CD8-positive, alpha-beta memory T cell (primary cell): ENCODE data around the gene LPP. TPM values are rescaled to one million over a fixed set of nuclear protein-coding genes. Genes with fewer than 3 reads are reported as not detected.

ENCODE experiments used
- CTCF ChIA-PET: fragments of 350-600 bp; sonication (Branson Sonifier 250); formaldehyde crosslinking; loops from one replicate; lab custom pipeline; 2021; ENCODE audit warnings: antibody characterized with exemption; lab: Charles Lee
- POLR2A ChIA-PET: fragments of 350-600 bp; sonication (Branson Sonifier 250); formaldehyde crosslinking; loops from one replicate; lab custom pipeline; 2021; ENCODE audit warnings: antibody characterized with exemption; lab: Charles Lee
- DNase-seq, 5 donors: peaks; one replicate each; pipeline versions ENCODE4 v3.0.0 to v3.0.0-alpha.2; 2020 to 2022; ENCODE audit warnings: mixed read lengths in 1 of 5
- H3K27ac ChIP-seq: one replicate; pipeline ENCODE4 v1.7.0; 2013; ENCODE audit warnings: low read depth, mild to moderate bottlenecking, low read length, moderate library complexity
- H3K27me3 ChIP-seq: 2 replicates; pipeline ENCODE4 v1.7.0; 2013; ENCODE audit warnings: low read length, mild to moderate bottlenecking; ENCODE audit not compliant: insufficient read depth, poor library complexity, severe bottlenecking
- H3K36me3 ChIP-seq: 2 replicates; pipeline ENCODE4 v1.7.0; 2013; ENCODE audit warnings: mild to moderate bottlenecking, low read length, moderate library complexity; ENCODE audit not compliant: insufficient read depth
- H3K4me1 ChIP-seq: 2 replicates; pipeline ENCODE4 v1.7.0; 2013; ENCODE audit warnings: mild to moderate bottlenecking, low read length, moderate library complexity; ENCODE audit not compliant: insufficient read depth
- H3K4me3 ChIP-seq: 2 replicates; pipeline ENCODE4 v1.7.0; 2013; ENCODE audit warnings: mild to moderate bottlenecking, low read length
- H3K9me3 ChIP-seq: 2 replicates; pipeline ENCODE4 v1.7.0; 2013; ENCODE audit warnings: mild to moderate bottlenecking, low read length
- H3K27ac Mint-ChIP-seq, 8 donors: one replicate each; pipeline ENCODE4 v1.8.0; 2020 to 2021; ENCODE audit warnings: mixed read lengths in 8 of 8, mild to moderate bottlenecking in 6 of 8, inconsistent platforms in 3 of 8, moderate library complexity in 3 of 8
- H3K27me3 Mint-ChIP-seq, 2 donors: one replicate each; pipeline ENCODE4 v1.8.0; 2020 to 2021; ENCODE audit warnings: mixed read lengths in 2 of 2, mild to moderate bottlenecking in 1 of 2, moderate library complexity in 1 of 2
- H3K36me3 Mint-ChIP-seq, 3 donors: one replicate each; pipeline ENCODE4 v1.8.0; 2020 to 2021; ENCODE audit warnings: mixed read lengths in 3 of 3, inconsistent platforms in 1 of 3, mild to moderate bottlenecking in 1 of 3
- H3K4me1 Mint-ChIP-seq, 3 donors: one replicate each; pipeline ENCODE4 v1.8.0; 2020 to 2021; ENCODE audit warnings: mixed read lengths in 3 of 3, inconsistent platforms in 1 of 3, mild to moderate bottlenecking in 1 of 3
- H3K4me3 Mint-ChIP-seq, 7 donors: one replicate each; pipeline ENCODE4 v1.8.0; 2020 to 2021; ENCODE audit warnings: mixed read lengths in 7 of 7, mild to moderate bottlenecking in 6 of 7, moderate library complexity in 4 of 7, inconsistent platforms in 2 of 7
- H3K9me3 Mint-ChIP-seq, 5 donors: one replicate each; pipeline ENCODE4 v1.8.0; 2020 to 2022; ENCODE audit warnings: mixed read lengths in 5 of 5, mild to moderate bottlenecking in 3 of 5, moderate library complexity in 2 of 5, inconsistent platforms in 1 of 5
- polyA plus RNA-seq: library from polyadenylated mRNA; unstranded; fragments of 300-500 nt; fragmentation: Illumina TruSeq; gene quantifications from one replicate; pipeline ENCODE4 v1.2.3, GENCODE V29; 2021
- total RNA-seq, 2 experiments: library from RNA; stranded (reverse); gene quantifications; one replicate each; pipeline ENCODE4 v1.2.3, GENCODE V29; 2021

The LPP gene
- total and polyA plus RNA-seq, 3 experiments from 2014 or later: 13.4 to 23.5 (median 18.0) TPM

DNA sequence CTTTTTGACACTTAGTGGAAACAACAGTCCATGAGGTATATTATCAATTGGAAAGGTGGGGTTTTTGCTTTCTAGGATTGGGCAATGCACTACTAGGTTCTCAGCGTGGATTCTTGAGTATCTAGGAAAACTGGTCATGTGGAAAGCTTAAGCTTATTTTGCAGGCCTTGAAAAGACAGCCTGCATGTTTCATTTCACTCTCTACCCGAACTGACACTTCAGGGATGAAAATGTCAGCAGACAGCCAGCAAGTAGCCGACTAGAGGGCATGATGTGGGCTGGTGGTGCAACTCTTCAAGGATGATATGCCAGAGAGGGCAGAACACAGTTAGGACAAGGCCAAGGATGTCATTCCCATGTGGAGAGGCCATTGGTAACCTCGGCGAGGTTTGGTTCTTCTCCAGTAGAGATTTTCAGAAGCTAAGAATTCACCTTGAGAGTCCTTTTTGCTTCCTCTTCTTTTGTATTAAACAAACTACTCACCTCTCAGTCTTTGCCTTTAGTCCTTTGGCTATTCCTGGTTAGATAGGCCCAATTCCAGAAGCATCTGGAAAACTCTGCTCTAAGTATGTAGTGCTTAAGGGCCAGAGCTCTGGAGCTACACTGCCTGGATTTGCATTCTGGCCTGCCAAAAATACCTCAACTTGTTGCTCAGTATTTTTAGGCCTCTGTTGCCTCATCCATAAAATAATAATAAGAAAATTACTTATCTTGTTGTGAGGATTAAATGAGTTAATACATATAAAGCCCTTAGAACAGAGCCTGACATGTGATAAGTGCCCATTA, 17.9 kb downstream of the LPP start:
- Histone ChIP-seq H3K4me1 (peaks cover 17% of the 10 kb centered on the region), H3K27ac (no peak overlapping the region), H3K9me3 (no peaks in the 10 kb centered on the region), H3K36me3 (no peaks in the 10 kb centered on the region), H3K4me3 (no peak overlapping the region), H3K27me3 (no peaks in the 10 kb centered on the region)
- ChIA-PET POLR2A (interaction anchor here (1.1 kb wide), 1 partner anchor 18 kb away, joined by 4 read pairs; no protein-coding TSS in a partner anchor), CTCF (interaction anchor here (1.6 kb wide), 1 partner anchor 18 kb away, joined by 3 read pairs; no protein-coding TSS in a partner anchor)
- no peak overlapping the region for H3K4me3 Mint-ChIP-seq
- no peaks in the 10 kb centered on the region for H3K9me3 Mint-ChIP-seq
- H3K27ac Mint-ChIP-seq: peak overlapping the region in 2 of 8 donors; percentile 31 to 83
- H3K4me1 Mint-ChIP-seq: peaks cover 41 to 43% (median 42%) of the 10 kb centered on the region in 3 donors
- H3K27me3 Mint-ChIP-seq: no peaks in the 10 kb centered on the region
- H3K36me3 Mint-ChIP-seq: peaks cover 4 to 12% (median 4%) of the 10 kb centered on the region in 3 donors
- no peak for DNase-seq

GRCh38 chr3:188174317-188175044, 20.5 kb downstream of the LPP start:
- Histone ChIP-seq H3K27me3 (no peaks in the 10 kb centered on the region), H3K9me3 (no peaks in the 10 kb centered on the region), H3K4me3 (no peak overlapping the region), H3K4me1 (peaks cover 26% of the 10 kb centered on the region), H3K36me3 (no peaks in the 10 kb centered on the region), H3K27ac (no peak overlapping the region)
- no peaks in the 10 kb centered on the region for H3K9me3 Mint-ChIP-seq
- H3K4me3 Mint-ChIP-seq: no peak overlapping the region
- CTCF ChIA-PET: no interaction called here
- no peak for DNase-seq
- peaks cover 4 to 14% (median 14%) of the 10 kb centered on the region in 3 donors for H3K36me3 Mint-ChIP-seq
- H3K4me1 Mint-ChIP-seq: peaks cover 59 to 66% (median 64%) of the 10 kb centered on the region in 3 donors
- H3K27ac Mint-ChIP-seq: peak overlapping the region in 2 of 8 donors; percentile 71 to 84
- H3K27me3 Mint-ChIP-seq: no peaks in the 10 kb centered on the region
- POLR2A ChIA-PET: no interaction called here

- peaks cover 44 to 57% (median 53%) of the 10 kb centered on the region in 3 donors for H3K4me1 Mint-ChIP-seq
- H3K36me3 Mint-ChIP-seq: peaks cover 4 to 20% (median 20%) of the 10 kb centered on the region in 3 donors
- no peaks in the 10 kb centered on the region for H3K9me3 Mint-ChIP-seq
- Histone ChIP-seq H3K9me3 (no peaks in the 10 kb centered on the region), H3K27me3 (no peaks in the 10 kb centered on the region), H3K4me1 (peaks cover 16% of the 10 kb centered on the region), H3K27ac (no peak overlapping the region), H3K36me3 (no peaks in the 10 kb centered on the region), H3K4me3 (no peak overlapping the region)
- no peak overlapping the region for H3K4me3 Mint-ChIP-seq
- ChIA-PET POLR2A (interaction anchor here (0.6 kb wide), 1 partner anchor 23 kb away, joined by 3 read pairs; no protein-coding TSS in a partner anchor), CTCF (no interaction called here)
- no peaks in the 10 kb centered on the region for H3K27me3 Mint-ChIP-seq
- peak overlapping the region in 1 of 8 donors; percentile 30 for H3K27ac Mint-ChIP-seq
- DNase-seq: no peak
Measured at GRCh38 chr3:188176476-188176875, 22.5 kb downstream of the LPP start.

- CTCF ChIA-PET: no interaction called here
- Histone ChIP-seq H3K9me3 (no peaks in the 10 kb centered on the region), H3K27me3 (no peaks in the 10 kb centered on the region), H3K4me3 (no peak overlapping the region), H3K27ac (no peak overlapping the region), H3K4me1 (peaks cover 16% of the 10 kb centered on the region), H3K36me3 (no peaks in the 10 kb centered on the region)
- Mint-ChIP-seq H3K4me3 (no peak overlapping the region), H3K27me3 (no peaks in the 10 kb centered on the region), H3K27ac (peak overlapping the region in 2 of 8 donors; percentile 1 to 43), H3K36me3 (peaks cover 4 to 22% (median 20%) of the 10 kb centered on the region in 3 donors), H3K4me1 (peaks cover 44 to 57% (median 53%) of the 10 kb centered on the region in 3 donors), H3K9me3 (no peaks in the 10 kb centered on the region)
- POLR2A ChIA-PET: interaction anchor here (0.6 kb wide), 1 partner anchor 546 kb away, joined by 3 read pairs; no protein-coding TSS in a partner anchor
- no peak for DNase-seq
Measured at GRCh38 chr3:188176884-188177283, 22.9 kb downstream of the LPP start.

GRCh38 chr3:188177721-188178120, 23.8 kb downstream of the LPP start:
- H3K36me3 Mint-ChIP-seq: peaks cover 4 to 22% (median 20%) of the 10 kb centered on the region in 3 donors
- DNase-seq: no peak
- H3K9me3 Mint-ChIP-seq: no peaks in the 10 kb centered on the region
- no peak overlapping the region for H3K4me3 Mint-ChIP-seq
- Histone ChIP-seq H3K27me3 (no peaks in the 10 kb centered on the region), H3K4me1 (peaks cover 16% of the 10 kb centered on the region), H3K27ac (no peak overlapping the region), H3K4me3 (no peak overlapping the region), H3K9me3 (no peaks in the 10 kb centered on the region), H3K36me3 (no peaks in the 10 kb centered on the region)
- no peaks in the 10 kb centered on the region for H3K27me3 Mint-ChIP-seq
- ChIA-PET CTCF (no interaction called here), POLR2A (no interaction called here)
- H3K4me1 Mint-ChIP-seq: peaks cover 44 to 57% (median 53%) of the 10 kb centered on the region in 3 donors
- H3K27ac Mint-ChIP-seq: peak overlapping the region in 3 of 8 donors; percentile 7 to 43 (median 38)

- H3K4me3 Mint-ChIP-seq: peak overlapping the region in 3 of 7 donors; percentile 12 to 44 (median 16)
- ChIA-PET CTCF (no interaction called here), POLR2A (no interaction called here)
- Histone ChIP-seq H3K4me3 (no peak overlapping the region), H3K4me1 (peaks cover 16% of the 10 kb centered on the region), H3K27ac (no peak overlapping the region), H3K36me3 (no peaks in the 10 kb centered on the region), H3K9me3 (no peaks in the 10 kb centered on the region), H3K27me3 (no peaks in the 10 kb centered on the region)
- peaks cover 4 to 22% (median 20%) of the 10 kb centered on the region in 3 donors for H3K36me3 Mint-ChIP-seq
- DNase-seq: peak in 1 of 5 donors; percentile 9
- peaks cover 45 to 60% (median 53%) of the 10 kb centered on the region in 3 donors for H3K4me1 Mint-ChIP-seq
- H3K9me3 Mint-ChIP-seq: no peaks in the 10 kb centered on the region
- no peaks in the 10 kb centered on the region for H3K27me3 Mint-ChIP-seq
- H3K27ac Mint-ChIP-seq: peak overlapping the region in 5 of 8 donors; percentile 1 to 75 (median 18)
Measured at GRCh38 chr3:188178293-188178936, 24.5 kb downstream of the LPP start.

- H3K27ac Mint-ChIP-seq: peak overlapping the region in 6 of 8 donors; percentile 1 to 73 (median 20)
- POLR2A ChIA-PET: no interaction called here
Measured at GRCh38 chr3:188179006-188179966, 25.3 kb downstream of the LPP start.

More at GRCh38 chr3:188179006-188179966, 25.3 kb downstream of the LPP start:
- Histone ChIP-seq H3K27me3 (no peaks in the 10 kb centered on the region), H3K27ac (no peak overlapping the region), H3K4me1 (peaks cover 16% of the 10 kb centered on the region), H3K9me3 (no peaks in the 10 kb centered on the region), H3K4me3 (no peak overlapping the region), H3K36me3 (no peaks in the 10 kb centered on the region)
- CTCF ChIA-PET: no interaction called here
- no peak for DNase-seq
- Mint-ChIP-seq H3K4me1 (peaks cover 39 to 57% (median 48%) of the 10 kb centered on the region in 3 donors), H3K36me3 (peaks cover under 1 to 20% (median 16%) of the 10 kb centered on the region in 3 donors), H3K27me3 (no peaks in the 10 kb centered on the region), H3K9me3 (no peaks in the 10 kb centered on the region), H3K4me3 (peak overlapping the region in 1 of 7 donors; percentile 44)
